ENCODE data around the gene HOXD8.

The HOXD8 gene

GRCh38 chr2:176147800-176148496, 18.4 kb downstream of the HOXD8 start:
- DNase-seq (ENCODE audit: low spot score), result no peak

GRCh38 chr2:176148751-176149421, 19.4 kb downstream of the HOXD8 start:
- DNase-seq (ENCODE audit: low spot score), result no peak

GRCh38 chr2:176149481-176149938, 20.0 kb downstream of the HOXD8 start:
- no peak for DNase-seq (ENCODE audit: low spot score)

GRCh38 chr2:176149939-176150583, 20.6 kb downstream of the HOXD8 start:
- DNase-seq (ENCODE audit: low spot score), result no peak

GRCh38 chr2:176150584-176151441, 21.3 kb downstream of the HOXD8 start:
- no peak for DNase-seq (ENCODE audit: low spot score)

GRCh38 chr2:176151442-176152287, 22.2 kb downstream of the HOXD8 start, which contains the start of gene HOXD4:
Gene HOXD4 (plus strand): TSS chr2:176151550. CDS start chr2:176151634, 84 bp downstream.
- DNase-seq (ENCODE audit: low spot score), result peak; percentile 84

GRCh38 chr2:176152350-176153181, 23.1 kb downstream of the HOXD8 start:
- peak; percentile 75 for DNase-seq (ENCODE audit: low spot score)

- no peak for DNase-seq (ENCODE audit: low spot score)
These were observed 25.2 kb downstream of the HOXD8 start for GRCh38 chr2:176154576-176155252.

- no peak for DNase-seq (ENCODE audit: low spot score)
These were observed 26.0 kb downstream of the HOXD8 start for GRCh38 chr2:176155356-176156044.

- no peak for DNase-seq (ENCODE audit: low spot score)
These were observed 26.8 kb downstream of the HOXD8 start for GRCh38 chr2:176156301-176156806.

GRCh38 chr2:176156807-176157498, 27.4 kb downstream of the HOXD8 start, which contains the start of gene HOXD3:
Gene HOXD3 (plus strand): TSS chr2:176157307. CDS start chr2:176169115, 11,808 bp downstream.
- peak; percentile 37 for DNase-seq (ENCODE audit: low spot score)

GRCh38 chr2:176157499-176158185, 28.1 kb downstream of the HOXD8 start:
- peak; percentile 63 for DNase-seq (ENCODE audit: low spot score)

GRCh38 chr2:176158186-176158591, 28.7 kb downstream of the HOXD8 start:
- DNase-seq (ENCODE audit: low spot score), result no peak

GRCh38 chr2:176158855-176159662, 29.6 kb downstream of the HOXD8 start:
- no peak for DNase-seq (ENCODE audit: low spot score)

- no peak for DNase-seq (ENCODE audit: low spot score)
These were observed 30.3 kb downstream of the HOXD8 start for GRCh38 chr2:176159663-176160250.
